Fibroblast of lung (primary cell): ENCODE data around the gene GM2A. TPM values are rescaled to one million over a fixed set of nuclear protein-coding genes. Genes with fewer than 3 reads are reported as not detected.

Experiments used
- DNase-seq, 2 donors: peaks; one replicate each; pipeline versions ENCODE4 v3.0.0 to v3.0.0-alpha.2; 2010; ENCODE audit warnings: low read depth in 2 of 2
- H2AFZ ChIP-seq: 2 replicates; pipeline ENCODE4 v1.5.1; 2012; ENCODE audit warnings: low read length, control low read depth, inconsistent platforms
- H3K27ac ChIP-seq: 2 replicates; pipeline ENCODE4 v1.5.1; 2011; ENCODE audit warnings: low read length, control low read depth; ENCODE audit not compliant: insufficient read depth
- H3K27me3 ChIP-seq: 2 replicates; pipeline ENCODE4 v1.5.1; 2011; ENCODE audit warnings: mild to moderate bottlenecking, low read length; ENCODE audit not compliant: control insufficient read depth, insufficient read depth
- H3K36me3 ChIP-seq: 2 replicates; pipeline ENCODE4 v1.5.1; 2011; ENCODE audit warnings: low read length; ENCODE audit not compliant: control insufficient read depth, insufficient read depth
- H3K4me1 ChIP-seq: 2 replicates; pipeline ENCODE4 v1.5.1; 2011; ENCODE audit warnings: low read length; ENCODE audit not compliant: control insufficient read depth, insufficient read depth; ENCODE audit errors: extremely low read depth
- H3K4me2 ChIP-seq: 2 replicates; pipeline ENCODE4 v1.5.1; 2011; ENCODE audit warnings: low read length, control low read depth; ENCODE audit not compliant: insufficient read depth; ENCODE audit errors: extremely low read depth
- H3K4me3 ChIP-seq, 4 experiments: fragments of 200-600 bp in 1 of 4; sonication (generic) in 1 of 4; replicated peaks in 1 of 4; 2 replicates each; pipeline ENCODE4 v1.5.1; 2011 to 2016; ENCODE audit warnings: low read length in 4 of 4, low read depth in 3 of 4, mild to moderate bottlenecking in 3 of 4, control low read depth in 2 of 4, inconsistent platforms in 1 of 4, mixed read lengths in 1 of 4; ENCODE audit not compliant: insufficient read depth in 1 of 4; ENCODE audit errors: control extremely low read depth in 1 of 4
- H3K79me2 ChIP-seq: 2 replicates; pipeline ENCODE4 v1.5.1; 2012; ENCODE audit warnings: mild to moderate bottlenecking, low read length, inconsistent platforms; ENCODE audit not compliant: control insufficient read depth, insufficient read depth
- H3K9ac ChIP-seq: 2 replicates; pipeline ENCODE4 v1.5.1; 2011; ENCODE audit warnings: mild to moderate bottlenecking, low read length, control low read depth; ENCODE audit not compliant: insufficient read depth
- H3K9me3 ChIP-seq: 2 replicates; pipeline ENCODE4 v1.5.1; 2012; ENCODE audit warnings: low read depth, low read length; ENCODE audit not compliant: control insufficient read depth, insufficient read depth
- H4K20me1 ChIP-seq: 2 replicates; pipeline ENCODE4 v1.5.1; 2011; ENCODE audit warnings: low read length; ENCODE audit not compliant: control insufficient read depth, insufficient read depth; ENCODE audit errors: extremely low read depth
- CTCF ChIP-seq, 2 donors: IDR thresholded peaks in 1 of 2; conservative IDR thresholded peaks in 1 of 2; 1 replicate in 1 of 2; 2 replicates in 1 of 2; pipeline ENCODE4 v1.5.1; 2011 to 2012; ENCODE audit warnings: low read length in 2 of 2, control low read depth in 1 of 2, inconsistent platforms in 1 of 2, low read depth in 1 of 2, mild to moderate bottlenecking in 1 of 2
- EZH2 ChIP-seq: IDR thresholded peaks from 2 replicates; pipeline ENCODE4 v1.5.1; 2012; ENCODE audit warnings: low read length, control low read depth, mild to moderate bottlenecking; ENCODE audit errors: missing control alignments
- polyA plus RNA-seq, 2 donors: library from polyadenylated mRNA; depleted of rRNA in 1 of 2; stranded (reverse) in 1 of 2; unstranded in 1 of 2; fragments of >200 nt; gene quantifications; 2 replicates each; pipeline ENCODE4 v1.2.1, GENCODE V29; 2011 to 2012; ENCODE audit warnings: missing spikeins in 1 of 2
- total RNA-seq: library from RNA; depleted of rRNA; stranded (reverse); fragments of >200 nt; gene quantifications from 2 replicates; pipeline ENCODE4 v1.2.1, GENCODE V29; 2014

GM2A gene
- total and polyA plus RNA-seq, 2 donors (not counting 1 experiment from before 2014, with no cell fraction given), result 11.9 to 28.2 TPM

- Histone ChIP-seq H3K4me1 (no peaks in the 10 kb centered on the region), H4K20me1 (no peaks in the 10 kb centered on the region), H3K79me2 (no peaks in the 10 kb centered on the region), H3K9me3 (no peaks in the 10 kb centered on the region), H3K27ac (no peak overlapping the region), H3K4me3 (no peak overlapping the region), H2AFZ (no peak overlapping the region), H3K4me2 (no peak overlapping the region), H3K36me3 (no peaks in the 10 kb centered on the region), H3K27me3 (peaks cover 3% of the 10 kb centered on the region), H3K9ac (no peak overlapping the region)
- no peak for DNase-seq
- TF ChIP-seq CTCF (conservative IDR thresholded peaks at IDR 0.05 in 1 of 2, IDR thresholded peaks at IDR 0.05 in 1 of 2; ENCODE audit: low read depth in 1 of 2, low read length in 2 of 2) (no peak), EZH2 (no peak)
Measured at GRCh38 chr5:151283120-151283825, 30.3 kb downstream of the GM2A start.

- TF ChIP-seq CTCF (conservative IDR thresholded peaks at IDR 0.05 in 1 of 2, IDR thresholded peaks at IDR 0.05 in 1 of 2; ENCODE audit: low read depth in 1 of 2, low read length in 2 of 2) (no peak), EZH2 (no peak)
- no peaks in the 10 kb centered on the region for H3K9me3 ChIP-seq
- no peak overlapping the region for H2AFZ ChIP-seq
- no peak overlapping the region for H3K4me3 ChIP-seq
- no peaks in the 10 kb centered on the region for H3K79me2 ChIP-seq
- no peaks in the 10 kb centered on the region for H3K4me1 ChIP-seq
- H3K9ac ChIP-seq, result no peak overlapping the region
- H3K36me3 ChIP-seq, result no peaks in the 10 kb centered on the region
- no peak for DNase-seq
- no peaks in the 10 kb centered on the region for H4K20me1 ChIP-seq
- no peak overlapping the region for H3K4me2 ChIP-seq
- H3K27me3 ChIP-seq, result peaks cover 3% of the 10 kb centered on the region
- no peak overlapping the region for H3K27ac ChIP-seq
Measured at GRCh38 chr5:151284392-151284967, 31.5 kb downstream of the GM2A start.

GRCh38 chr5:151285683-151286082 lies 32.7 kb downstream of the GM2A start:
- no peak for TF ChIP-seq CTCF (conservative IDR thresholded peaks at IDR 0.05 in 1 of 2, IDR thresholded peaks at IDR 0.05 in 1 of 2; ENCODE audit: low read depth in 1 of 2, low read length in 2 of 2)
- no peak for TF ChIP-seq EZH2
- no peak overlapping the region for H3K4me2 ChIP-seq
- no peaks in the 10 kb centered on the region for H3K9me3 ChIP-seq
- H3K27me3 ChIP-seq, result peaks cover 3% of the 10 kb centered on the region
- H3K27ac ChIP-seq, result no peak overlapping the region
- no peak overlapping the region for H2AFZ ChIP-seq
- no peaks in the 10 kb centered on the region for H4K20me1 ChIP-seq
- no peak overlapping the region for H3K9ac ChIP-seq
- H3K4me3 ChIP-seq, result no peak overlapping the region
- H3K79me2 ChIP-seq, result no peaks in the 10 kb centered on the region
- H3K4me1 ChIP-seq, result no peaks in the 10 kb centered on the region
- H3K36me3 ChIP-seq, result no peaks in the 10 kb centered on the region
- DNase-seq, result no peak
